GM12875 (cell line): ENCODE data around the gene CERS5.

Experiments
- H3K4me3 ChIP-seq: one replicate; pipeline ENCODE4 v1.5.1; 2011; ENCODE audit warnings: low read depth, low read length, control low read depth
- TF ChIP-seq, protein P1 (sequence below): IDR thresholded peaks from 2 replicates; pipeline ENCODE4 v1.5.1; 2011; ENCODE audit warnings: low read depth, mild to moderate bottlenecking, control low read depth, inconsistent platforms, low read length, moderate library complexity, borderline replicate concordance; ENCODE audit not compliant: insufficient read depth

CERS5 gene

GRCh38 chr12:50081096-50081808, 85.9 kb downstream of the CERS5 start:
- TF ChIP-seq, protein P1, sequence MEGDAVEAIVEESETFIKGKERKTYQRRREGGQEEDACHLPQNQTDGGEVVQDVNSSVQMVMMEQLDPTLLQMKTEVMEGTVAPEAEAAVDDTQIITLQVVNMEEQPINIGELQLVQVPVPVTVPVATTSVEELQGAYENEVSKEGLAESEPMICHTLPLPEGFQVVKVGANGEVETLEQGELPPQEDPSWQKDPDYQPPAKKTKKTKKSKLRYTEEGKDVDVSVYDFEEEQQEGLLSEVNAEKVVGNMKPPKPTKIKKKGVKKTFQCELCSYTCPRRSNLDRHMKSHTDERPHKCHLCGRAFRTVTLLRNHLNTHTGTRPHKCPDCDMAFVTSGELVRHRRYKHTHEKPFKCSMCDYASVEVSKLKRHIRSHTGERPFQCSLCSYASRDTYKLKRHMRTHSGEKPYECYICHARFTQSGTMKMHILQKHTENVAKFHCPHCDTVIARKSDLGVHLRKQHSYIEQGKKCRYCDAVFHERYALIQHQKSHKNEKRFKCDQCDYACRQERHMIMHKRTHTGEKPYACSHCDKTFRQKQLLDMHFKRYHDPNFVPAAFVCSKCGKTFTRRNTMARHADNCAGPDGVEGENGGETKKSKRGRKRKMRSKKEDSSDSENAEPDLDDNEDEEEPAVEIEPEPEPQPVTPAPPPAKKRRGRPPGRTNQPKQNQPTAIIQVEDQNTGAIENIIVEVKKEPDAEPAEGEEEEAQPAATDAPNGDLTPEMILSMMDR = no peak
- H3K4me3 ChIP-seq = no peak overlapping the region

DNA sequence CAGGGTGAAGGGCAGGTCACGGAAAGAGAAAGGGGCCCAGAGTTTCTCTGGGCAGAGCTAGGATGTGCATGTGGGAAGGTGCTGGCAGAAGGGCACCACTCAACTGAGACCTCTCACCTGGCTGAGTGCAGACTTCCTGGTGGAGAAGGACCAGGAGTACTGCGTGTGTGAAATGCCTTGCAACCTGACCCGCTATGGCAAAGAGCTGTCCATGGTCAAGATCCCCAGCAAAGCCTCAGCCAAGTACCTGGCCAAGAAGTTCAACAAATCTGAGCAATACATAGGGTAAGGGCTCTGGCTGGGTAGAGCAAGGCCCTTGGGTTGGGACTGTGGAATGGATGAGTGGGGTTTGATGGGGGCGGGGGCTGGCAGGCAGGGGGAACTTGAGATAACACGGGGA, 87.4 kb downstream of the CERS5 start:
- no peak overlapping the region for H3K4me3 ChIP-seq
- TF ChIP-seq, protein P1 = no peak
